Mammary epithelial cell (primary cell): ENCODE results near the gene CYRIA.

Source experiments
- EZH2 ChIP-seq: IDR thresholded peaks from 2 replicates; pipeline ENCODE4 v1.6.1; 2012; ENCODE audit warnings: low read length, inconsistent platforms, borderline replicate concordance
- TF ChIP-seq, protein P1 (sequence below), 2 donors: IDR thresholded peaks in 1 of 2; conservative IDR thresholded peaks in 1 of 2; 2 replicates each; pipeline ENCODE4 v1.5.1; 2011 to 2012; ENCODE audit warnings: inconsistent platforms in 2 of 2, low read length in 2 of 2, mild to moderate bottlenecking in 2 of 2, control low read depth in 1 of 2, low read depth in 1 of 2; ENCODE audit not compliant: insufficient read depth in 1 of 2; ENCODE audit errors: extremely low read depth in 1 of 2

DNA sequence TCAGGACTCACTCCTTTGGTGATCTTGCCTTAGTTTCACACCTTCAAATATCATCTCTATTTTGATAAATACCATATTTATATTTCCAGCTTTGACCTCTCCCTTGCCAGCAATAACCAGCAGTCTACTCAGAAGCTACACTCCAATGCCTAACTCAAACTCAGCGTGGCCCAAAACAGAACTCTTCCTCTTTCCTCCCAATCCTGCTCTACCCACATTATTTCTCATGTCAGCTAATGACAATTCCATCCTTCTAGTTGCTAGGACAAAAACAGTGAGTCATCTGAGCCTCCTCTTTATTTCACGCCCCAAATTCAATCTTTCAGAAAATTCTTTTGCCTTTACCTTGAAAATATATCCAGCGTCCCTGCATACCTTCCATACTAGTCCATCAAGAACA lies 23.5 kb downstream of the CYRIA start:
- TF ChIP-seq, protein P1, sequence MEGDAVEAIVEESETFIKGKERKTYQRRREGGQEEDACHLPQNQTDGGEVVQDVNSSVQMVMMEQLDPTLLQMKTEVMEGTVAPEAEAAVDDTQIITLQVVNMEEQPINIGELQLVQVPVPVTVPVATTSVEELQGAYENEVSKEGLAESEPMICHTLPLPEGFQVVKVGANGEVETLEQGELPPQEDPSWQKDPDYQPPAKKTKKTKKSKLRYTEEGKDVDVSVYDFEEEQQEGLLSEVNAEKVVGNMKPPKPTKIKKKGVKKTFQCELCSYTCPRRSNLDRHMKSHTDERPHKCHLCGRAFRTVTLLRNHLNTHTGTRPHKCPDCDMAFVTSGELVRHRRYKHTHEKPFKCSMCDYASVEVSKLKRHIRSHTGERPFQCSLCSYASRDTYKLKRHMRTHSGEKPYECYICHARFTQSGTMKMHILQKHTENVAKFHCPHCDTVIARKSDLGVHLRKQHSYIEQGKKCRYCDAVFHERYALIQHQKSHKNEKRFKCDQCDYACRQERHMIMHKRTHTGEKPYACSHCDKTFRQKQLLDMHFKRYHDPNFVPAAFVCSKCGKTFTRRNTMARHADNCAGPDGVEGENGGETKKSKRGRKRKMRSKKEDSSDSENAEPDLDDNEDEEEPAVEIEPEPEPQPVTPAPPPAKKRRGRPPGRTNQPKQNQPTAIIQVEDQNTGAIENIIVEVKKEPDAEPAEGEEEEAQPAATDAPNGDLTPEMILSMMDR (conservative IDR thresholded peaks at IDR 0.05 in 1 of 2, IDR thresholded peaks at IDR 0.05 in 1 of 2; ENCODE audit: extremely low read depth in 1 of 2, insufficient read depth in 1 of 2, low read depth in 1 of 2, low read length in 2 of 2) = no peak
- TF ChIP-seq EZH2 = no peak
